Stimulated activated CD4-positive, alpha-beta T cell treated with anti-CD3 and anti-CD28 coated beads, Interleukin-12 subunit alpha, Interleukin-12 subunit beta, amount 100 ng/mL, for 4 hours (primary cell): ENCODE data around the gene LYZL6.
"Not testable (repeated sequence)": the region's sequence is repeated elsewhere in the genome, so short reads cannot be mapped to it uniquely, and the experiment has no call there.

Source experiments
- DNase-seq: peaks from one replicate; pipeline ENCODE4 v3.0.0-alpha.2; 2020

Gene LYZL6

GRCh38 chr17:35944151-35944550 is 638 bp upstream of the LYZL6 start:
- no peak for DNase-seq

- DNase-seq: no peak
These were observed 826 bp downstream of the LYZL6 start for GRCh38 chr17:35942588-35943186.

GRCh38 chr17:35938492-35938891 is 5.0 kb downstream of the LYZL6 start:
- not testable (repeated sequence) for DNase-seq

- DNase-seq: no peak
These were observed 7.5 kb downstream of the LYZL6 start for GRCh38 chr17:35936063-35936462.

- no peak for DNase-seq
These were observed 8.8 kb downstream of the LYZL6 start for GRCh38 chr17:35934760-35935159.

- DNase-seq: no peak
These were observed 10.9 kb downstream of the LYZL6 start for GRCh38 chr17:35932586-35932985.

- DNase-seq: no peak
These were observed 11.6 kb downstream of the LYZL6 start for GRCh38 chr17:35931794-35932425.

- DNase-seq: peak; percentile 76
These were observed 13.1 kb downstream of the LYZL6 start, which contains the start of gene RDM1 for GRCh38 chr17:35930211-35931065. Gene RDM1, minus strand, starts transcription at chr17:35930773. Its CDS starts 46 bp downstream, at chr17:35930727.

GRCh38 chr17:35927714-35928113 is 15.8 kb downstream of the LYZL6 start:
- no peak for DNase-seq

- DNase-seq: no peak
These were observed 19.9 kb downstream of the LYZL6 start for GRCh38 chr17:35923609-35924114.

- no peak for DNase-seq
These were observed 23.3 kb downstream of the LYZL6 start for GRCh38 chr17:35920229-35920628.

GRCh38 chr17:35918665-35919064 is 24.8 kb downstream of the LYZL6 start:
- DNase-seq: no peak

- no peak for DNase-seq
These were observed 25.8 kb downstream of the LYZL6 start for GRCh38 chr17:35917519-35918213.

- no peak for DNase-seq
These were observed 28.2 kb downstream of the LYZL6 start for GRCh38 chr17:35915153-35915964.

- no peak for DNase-seq
These were observed 29.2 kb downstream of the LYZL6 start for GRCh38 chr17:35914354-35914753.

GRCh38 chr17:35913609-35914008 is 29.9 kb downstream of the LYZL6 start:
- DNase-seq: no peak

- no peak for DNase-seq
These were observed 30.6 kb downstream of the LYZL6 start for GRCh38 chr17:35912942-35913341.

- DNase-seq: no peak
These were observed 31.1 kb downstream of the LYZL6 start for GRCh38 chr17:35912339-35912912.

GRCh38 chr17:35909408-35909807 is 34.1 kb downstream of the LYZL6 start:
- no peak for DNase-seq

- no peak for DNase-seq
These were observed 35.8 kb downstream of the LYZL6 start for GRCh38 chr17:35907691-35908090.

- no peak for DNase-seq
These were observed 36.4 kb downstream of the LYZL6 start for GRCh38 chr17:35906926-35907637.
